Skeletal muscle tissue (tissue), 5 donors: ENCODE measurements around the gene BEX3. TPM values are rescaled to one million over a fixed set of nuclear protein-coding genes. Genes with fewer than 3 reads are reported as not detected.

Source experiments
- H3K27ac ChIP-seq: one replicate; pipeline ENCODE4 v1.7.0; 2013; ENCODE audit warnings: mild to moderate bottlenecking, low read depth, low read length, inconsistent platforms
- H3K27me3 ChIP-seq, 3 donors: one replicate each; pipeline ENCODE4 v1.7.0; 2013; ENCODE audit warnings: low read length in 3 of 3; ENCODE audit not compliant: control insufficient read depth in 3 of 3, insufficient read depth in 3 of 3
- H3K36me3 ChIP-seq, 3 donors: one replicate each; pipeline ENCODE4 v1.7.0; 2013; ENCODE audit warnings: low read length in 3 of 3; ENCODE audit not compliant: control insufficient read depth in 3 of 3, insufficient read depth in 3 of 3
- H3K4me1 ChIP-seq, 3 donors: one replicate each; pipeline ENCODE4 v1.7.0; 2013; ENCODE audit warnings: low read length in 3 of 3, mild to moderate bottlenecking in 3 of 3; ENCODE audit not compliant: control insufficient read depth in 3 of 3, insufficient read depth in 3 of 3
- H3K4me3 ChIP-seq, 3 donors: one replicate each; pipeline ENCODE4 v1.7.0; 2013; ENCODE audit warnings: low read length in 3 of 3
- H3K9ac ChIP-seq, 3 donors: one replicate each; pipeline ENCODE4 v1.7.0; 2013; ENCODE audit warnings: low read length in 3 of 3, mild to moderate bottlenecking in 3 of 3, moderate library complexity in 2 of 3, low read depth in 1 of 3
- H3K9me3 ChIP-seq, 3 donors: one replicate each; pipeline ENCODE4 v1.7.0; 2013; ENCODE audit warnings: low read length in 3 of 3; ENCODE audit not compliant: control insufficient read depth in 3 of 3
- small RNA-seq: library from RNA; depleted of rRNA; stranded (forward); fragments of <200 nt; gene quantifications from one replicate; pipeline ENCODE3, GENCODE V24; 2014
- total RNA-seq: library from RNA; depleted of rRNA; stranded (reverse); fragments of >200 nt; gene quantifications from one replicate; pipeline ENCODE4 v1.2.3, GENCODE V29; 2014
- donor health status: Osteomylitis.

BEX3 gene
- total RNA-seq, 1 donor from 2014 or later = 110 TPM

DNA sequence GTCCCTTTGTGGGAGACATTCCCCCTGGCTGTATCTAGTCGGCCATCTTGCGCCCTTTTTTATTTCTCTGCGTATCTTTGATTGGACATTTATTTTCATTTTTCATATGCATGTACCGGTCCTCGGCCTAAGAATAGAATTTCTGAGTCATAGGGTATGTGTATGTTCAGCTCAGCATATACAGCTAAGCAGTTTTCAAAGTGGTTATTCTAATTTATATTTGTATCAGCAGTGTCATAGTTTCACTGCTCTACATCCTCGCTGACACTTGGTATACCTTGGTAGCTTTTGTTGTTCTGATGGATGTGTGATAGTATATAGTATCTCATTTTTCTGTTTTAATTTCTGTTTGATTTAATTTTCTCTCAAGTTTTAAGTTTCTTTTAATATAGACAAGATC lies 38.7 kb downstream of the BEX3 start:
- Histone ChIP-seq H3K4me1 (no peaks in the 10 kb centered on the region), H3K36me3 (no peaks in the 10 kb centered on the region), H3K4me3 (no peak overlapping the region), H3K27me3 (peaks cover 0 to 8% (median 0%) of the 10 kb centered on the region in 3 donors), H3K27ac (no peak overlapping the region), H3K9ac (no peak overlapping the region), H3K9me3 (no peaks in the 10 kb centered on the region)

- Histone ChIP-seq H3K9me3 (no peaks in the 10 kb centered on the region), H3K36me3 (no peaks in the 10 kb centered on the region), H3K27me3 (peaks cover 0 to 8% (median 0%) of the 10 kb centered on the region in 3 donors), H3K27ac (no peak overlapping the region), H3K4me3 (no peak overlapping the region), H3K4me1 (no peaks in the 10 kb centered on the region), H3K9ac (no peak overlapping the region)
Measured at GRCh38 chrX:103415528-103415927, 39.2 kb downstream of the BEX3 start.

DNA sequence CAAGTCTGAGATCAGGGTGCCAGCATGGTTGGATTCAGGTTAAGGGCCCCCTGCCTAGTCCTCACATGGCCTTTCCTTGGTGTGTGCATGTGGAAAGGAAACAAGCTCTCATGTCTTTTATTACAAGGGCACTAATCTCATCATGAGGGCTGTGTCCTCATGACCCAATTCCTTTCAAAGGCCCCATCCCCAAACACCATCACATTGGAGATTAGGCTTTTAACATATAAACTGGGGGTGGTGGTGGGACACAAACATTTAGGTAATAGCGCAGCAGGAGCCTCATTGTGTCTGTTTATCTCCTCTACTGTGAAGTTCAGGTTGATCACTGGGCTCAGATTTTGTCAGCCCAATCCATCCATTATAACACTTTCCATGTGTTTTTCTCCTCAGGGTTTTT lies 41.0 kb downstream of the BEX3 start:
- no peak overlapping the region for H3K4me3 ChIP-seq

GRCh38 chrX:103417933-103418332 lies 41.6 kb downstream of the BEX3 start:
- no peak overlapping the region for H3K4me3 ChIP-seq
- no peak overlapping the region for H3K9ac ChIP-seq
- H3K9me3 ChIP-seq = no peaks in the 10 kb centered on the region
- H3K36me3 ChIP-seq = no peaks in the 10 kb centered on the region
- H3K4me1 ChIP-seq = no peaks in the 10 kb centered on the region
- H3K27ac ChIP-seq = no peak overlapping the region
- peaks cover 0 to 8% (median 0%) of the 10 kb centered on the region in 3 donors for H3K27me3 ChIP-seq

More for the DNA sequence above, 41.0 kb downstream of the BEX3 start:
- Histone ChIP-seq H3K36me3 (no peaks in the 10 kb centered on the region), H3K9ac (no peak overlapping the region), H3K27me3 (peaks cover 0 to 8% (median 0%) of the 10 kb centered on the region in 3 donors), H3K4me1 (no peaks in the 10 kb centered on the region), H3K27ac (no peak overlapping the region), H3K9me3 (no peaks in the 10 kb centered on the region)

DNA sequence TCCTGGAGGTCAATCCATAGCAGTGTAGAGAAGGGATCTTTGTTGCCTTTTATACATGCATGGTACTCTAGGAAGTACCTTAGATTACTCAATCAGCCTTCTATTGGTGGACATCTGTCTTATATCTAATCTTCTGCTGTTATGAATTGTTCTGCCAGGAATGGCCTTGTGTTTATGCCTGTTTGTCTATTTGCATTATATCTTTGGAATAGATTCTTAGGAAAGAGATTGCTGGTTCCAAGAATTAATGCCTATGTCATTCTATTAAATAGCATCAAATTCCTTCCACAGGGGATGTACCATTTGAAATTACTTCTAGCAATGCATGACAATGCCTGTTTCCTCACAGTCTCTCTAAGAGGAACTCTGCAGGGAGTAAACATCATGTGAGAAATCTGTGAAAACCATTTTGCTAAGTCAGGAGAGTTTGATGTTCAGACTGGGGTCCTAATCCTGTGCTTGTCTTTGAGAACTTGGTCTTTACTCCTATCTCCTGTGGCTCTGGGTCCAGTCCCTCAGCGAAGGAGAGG lies 42.5 kb downstream of the BEX3 start:
- H3K4me1 ChIP-seq = no peaks in the 10 kb centered on the region
- H3K36me3 ChIP-seq = no peaks in the 10 kb centered on the region
- no peak overlapping the region for H3K27ac ChIP-seq
- no peak overlapping the region for H3K4me3 ChIP-seq
- no peaks in the 10 kb centered on the region for H3K9me3 ChIP-seq
- H3K27me3 ChIP-seq = peaks cover 0 to 5% (median 0%) of the 10 kb centered on the region in 3 donors
- H3K9ac ChIP-seq = no peak overlapping the region

DNA sequence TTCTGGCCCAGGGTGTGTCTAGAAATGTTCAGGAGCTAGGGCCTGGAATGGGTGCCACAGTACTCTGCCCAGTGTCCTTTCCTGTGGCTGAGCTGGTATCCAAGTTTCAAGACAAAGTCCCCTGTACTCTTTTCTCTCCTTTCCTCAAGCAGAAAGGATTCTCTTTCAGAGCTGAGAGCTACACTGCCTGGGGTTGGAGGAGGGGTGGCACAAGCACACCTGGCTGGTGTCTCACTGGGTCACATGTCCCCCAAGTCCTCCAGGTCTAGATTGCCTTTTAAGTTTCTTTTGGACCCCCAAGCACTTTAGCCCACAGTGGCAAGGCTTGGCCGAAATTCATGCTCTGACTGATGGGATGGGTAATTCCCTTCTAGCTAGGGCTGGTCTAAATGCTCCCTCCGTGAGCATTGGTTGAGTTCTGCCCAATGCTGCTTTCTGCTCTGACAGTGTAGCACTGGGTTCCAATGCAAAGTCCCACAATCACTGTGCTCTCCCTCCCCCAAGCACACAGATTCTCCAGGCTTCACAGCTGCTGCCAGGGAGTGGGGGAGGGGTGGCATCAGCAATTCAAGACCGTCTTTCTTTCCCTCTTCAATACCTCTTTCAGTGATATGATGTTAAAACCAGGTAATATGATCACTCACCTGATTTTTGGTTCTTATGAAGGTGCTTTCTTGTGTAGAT lies 47.8 kb downstream of the BEX3 start:
- Histone ChIP-seq H3K27me3 (no peaks in the 10 kb centered on the region), H3K4me3 (no peak overlapping the region), H3K36me3 (no peaks in the 10 kb centered on the region), H3K9ac (no peak overlapping the region), H3K9me3 (no peaks in the 10 kb centered on the region), H3K4me1 (no peaks in the 10 kb centered on the region), H3K27ac (no peak overlapping the region)

Small RNA genes within 50 kb of the gene (small RNA-seq; reads per million reads assigned to genes)
- gene Z92846.1 = not detected

Other genes starting within 250 kb of the BEX3 start
- 13.6 TPM for gene BEX4, start 161.4 kb upstream of the BEX3 start, total RNA-seq
- 99.2 TPM for gene TCEAL8, start 121.4 kb upstream of the BEX3 start, total RNA-seq
- gene TCEAL5, start 99.8 kb upstream of the BEX3 start, total RNA-seq = 0.52 TPM
- gene BEX2, start 65.5 kb upstream of the BEX3 start, total RNA-seq = 21.4 TPM
- gene TCEAL7, start 46.3 kb upstream of the BEX3 start, total RNA-seq = 112 TPM
- 74.1 TPM for gene TCEAL9, start 20.0 kb upstream of the BEX3 start, total RNA-seq
- 0.52 TPM for gene RAB40A, start 143.0 kb downstream of the BEX3 start, total RNA-seq
- gene TCEAL4, start 209.0 kb downstream of the BEX3 start, total RNA-seq = 15.1 TPM
- gene TCEAL3, start 231.4 kb downstream of the BEX3 start, total RNA-seq = 2.6 TPM